Effector memory CD4-positive, alpha-beta T cell (primary cell): ENCODE data around the gene UBASH3A.
A peak's percentile ranks its signal among the peaks of the same experiment; 100 is the strongest.

Experiments
- DNase-seq, 3 donors: peaks; one replicate each; pipeline ENCODE4 v3.0.0-alpha.2; 2020
- H3K27ac ChIP-seq: 2 replicates; pipeline ENCODE4 v1.7.0; 2013; ENCODE audit warnings: mild to moderate bottlenecking, low read length, moderate library complexity; ENCODE audit not compliant: insufficient read depth, poor library complexity, severe bottlenecking
- H3K27me3 ChIP-seq: replicated peaks from 2 replicates; pipeline ENCODE4 v1.7.0; 2013; ENCODE audit warnings: mild to moderate bottlenecking, low read length; ENCODE audit not compliant: insufficient read depth, control insufficient read depth, poor library complexity, severe bottlenecking
- H3K36me3 ChIP-seq: 2 replicates; pipeline ENCODE4 v1.7.0; 2013; ENCODE audit warnings: mild to moderate bottlenecking, low read length, moderate library complexity; ENCODE audit not compliant: control insufficient read depth, insufficient read depth
- H3K4me1 ChIP-seq: 2 replicates; pipeline ENCODE4 v1.7.0; 2013; ENCODE audit warnings: low read length, mild to moderate bottlenecking; ENCODE audit not compliant: control insufficient read depth, insufficient read depth, poor library complexity, severe bottlenecking
- H3K4me3 ChIP-seq: 2 replicates; pipeline ENCODE4 v1.7.0; 2013; ENCODE audit warnings: low read length, low read depth, mild to moderate bottlenecking; ENCODE audit not compliant: insufficient read depth, poor library complexity, severe bottlenecking
- H3K9me3 ChIP-seq: 2 replicates; pipeline ENCODE4 v1.7.0; 2013; ENCODE audit warnings: mild to moderate bottlenecking, low read length, moderate library complexity; ENCODE audit not compliant: control insufficient read depth

UBASH3A gene

GRCh38 chr21:42434884-42435283, 31.2 kb downstream of the UBASH3A start:
- no peak overlapping the region for H3K27ac ChIP-seq
- H3K36me3 ChIP-seq: peaks cover 97% of the 10 kb centered on the region
- no peak for DNase-seq
- H3K4me1 ChIP-seq: no peaks in the 10 kb centered on the region
- H3K4me3 ChIP-seq: no peak overlapping the region
- H3K27me3 ChIP-seq: no peaks in the 10 kb centered on the region
- H3K9me3 ChIP-seq: no peaks in the 10 kb centered on the region

DNA sequence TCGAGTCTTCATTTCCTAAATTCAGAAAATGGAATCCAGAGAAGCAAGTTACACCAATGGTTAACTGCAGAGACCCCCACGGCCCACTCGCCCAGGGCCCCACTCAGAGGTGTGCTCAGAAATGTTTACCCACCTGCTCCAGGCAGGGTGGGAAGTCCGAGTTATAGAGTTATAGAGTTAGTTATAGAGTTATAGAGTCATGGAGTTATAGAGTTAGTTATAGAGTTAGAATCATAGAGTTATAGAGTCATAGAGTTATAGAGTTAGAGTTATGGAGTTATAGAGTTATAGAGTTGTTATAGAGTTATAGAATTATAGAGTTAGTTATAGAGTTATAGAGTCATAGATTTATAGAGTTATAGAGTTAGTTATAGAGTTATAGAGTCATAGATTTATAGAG, 31.7 kb downstream of the UBASH3A start:
- Histone ChIP-seq H3K36me3 (peaks cover 94% of the 10 kb centered on the region), H3K27ac (no peak overlapping the region), H3K4me3 (no peak overlapping the region), H3K4me1 (no peaks in the 10 kb centered on the region), H3K9me3 (no peaks in the 10 kb centered on the region), H3K27me3 (no peaks in the 10 kb centered on the region)
- DNase-seq: no peak

- Histone ChIP-seq H3K4me1 (no peaks in the 10 kb centered on the region), H3K27me3 (no peaks in the 10 kb centered on the region), H3K4me3 (no peak overlapping the region), H3K36me3 (peaks cover 90% of the 10 kb centered on the region), H3K27ac (no peak overlapping the region), H3K9me3 (no peaks in the 10 kb centered on the region)
- no peak for DNase-seq
Measured at GRCh38 chr21:42435833-42436232, 32.1 kb downstream of the UBASH3A start.

- Histone ChIP-seq H3K27ac (peak overlapping the region; percentile 18), H3K27me3 (no peaks in the 10 kb centered on the region), H3K4me3 (no peak overlapping the region), H3K9me3 (no peaks in the 10 kb centered on the region), H3K36me3 (peaks cover 88% of the 10 kb centered on the region), H3K4me1 (no peaks in the 10 kb centered on the region)
- DNase-seq: no peak
Measured at GRCh38 chr21:42436914-42437313, 33.2 kb downstream of the UBASH3A start.

DNA sequence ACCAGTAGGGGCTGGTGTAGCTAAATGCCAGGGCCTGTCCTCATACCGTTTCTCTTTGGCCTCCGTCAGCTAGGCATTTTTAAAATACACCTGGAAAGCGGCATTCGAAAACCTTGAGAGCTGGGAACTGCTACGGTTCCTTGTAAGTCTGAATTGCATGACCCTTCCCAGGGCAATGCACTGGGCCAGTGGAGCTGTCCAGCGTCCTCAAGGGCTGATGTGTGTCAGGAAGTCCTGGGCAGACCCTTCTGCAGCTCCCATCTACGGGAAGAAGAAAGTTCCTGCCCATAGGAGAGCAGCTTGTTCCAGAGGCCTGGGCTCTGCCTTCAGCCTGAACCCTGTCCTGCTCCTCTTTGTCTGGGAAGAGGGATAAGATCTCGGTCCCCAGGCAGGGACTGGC, 34.1 kb downstream of the UBASH3A start:
- Histone ChIP-seq H3K4me3 (no peak overlapping the region), H3K36me3 (peaks cover 83% of the 10 kb centered on the region), H3K27ac (no peak overlapping the region), H3K27me3 (no peaks in the 10 kb centered on the region), H3K9me3 (no peaks in the 10 kb centered on the region), H3K4me1 (no peaks in the 10 kb centered on the region)
- DNase-seq: no peak

- Histone ChIP-seq H3K36me3 (peaks cover 83% of the 10 kb centered on the region), H3K27me3 (no peaks in the 10 kb centered on the region), H3K4me3 (no peak overlapping the region), H3K9me3 (no peaks in the 10 kb centered on the region), H3K4me1 (no peaks in the 10 kb centered on the region), H3K27ac (no peak overlapping the region)
- no peak for DNase-seq
Measured at GRCh38 chr21:42438316-42439205, 34.9 kb downstream of the UBASH3A start.

GRCh38 chr21:42439284-42440186, 35.8 kb downstream of the UBASH3A start:
- peak overlapping the region; percentile 47 for H3K27ac ChIP-seq
- no peaks in the 10 kb centered on the region for H3K4me1 ChIP-seq
- no peaks in the 10 kb centered on the region for H3K9me3 ChIP-seq
- no peak for DNase-seq
- no peak overlapping the region for H3K4me3 ChIP-seq
- peaks cover 83% of the 10 kb centered on the region for H3K36me3 ChIP-seq
- H3K27me3 ChIP-seq: no peaks in the 10 kb centered on the region

DNA sequence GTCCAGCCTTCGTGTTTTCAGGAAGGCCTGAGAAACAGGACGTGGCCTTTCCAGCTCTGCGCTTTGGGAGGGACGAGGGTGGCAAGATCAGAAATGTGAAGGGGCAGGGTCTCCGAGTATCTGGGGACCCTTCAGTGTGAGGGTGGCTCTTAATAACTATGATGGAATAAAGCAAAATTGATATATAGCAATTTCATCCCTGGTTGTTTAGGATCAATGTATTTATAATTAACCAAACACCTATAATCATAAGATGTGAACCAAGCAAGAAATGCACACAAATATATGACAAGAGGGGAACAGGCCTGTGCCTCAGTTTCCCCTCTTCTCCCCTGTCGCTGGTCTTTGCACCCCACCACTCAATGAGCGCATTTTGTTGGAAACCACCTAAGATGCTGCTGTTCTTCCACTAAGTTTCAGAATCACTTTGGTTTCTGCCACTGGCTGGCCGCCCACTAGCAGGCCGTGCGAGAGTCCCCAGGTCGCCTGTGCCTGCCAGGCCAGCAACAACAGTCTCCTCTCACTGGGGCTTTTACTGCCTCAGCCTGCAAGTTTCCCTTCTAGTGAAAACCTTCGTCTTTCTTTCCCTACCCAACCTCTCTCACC, 36.6 kb downstream of the UBASH3A start:
- Histone ChIP-seq H3K27me3 (no peaks in the 10 kb centered on the region), H3K4me1 (no peaks in the 10 kb centered on the region), H3K4me3 (no peak overlapping the region), H3K36me3 (peaks cover 82% of the 10 kb centered on the region), H3K27ac (peak overlapping the region; percentile 38), H3K9me3 (no peaks in the 10 kb centered on the region)
- DNase-seq: no peak

DNA sequence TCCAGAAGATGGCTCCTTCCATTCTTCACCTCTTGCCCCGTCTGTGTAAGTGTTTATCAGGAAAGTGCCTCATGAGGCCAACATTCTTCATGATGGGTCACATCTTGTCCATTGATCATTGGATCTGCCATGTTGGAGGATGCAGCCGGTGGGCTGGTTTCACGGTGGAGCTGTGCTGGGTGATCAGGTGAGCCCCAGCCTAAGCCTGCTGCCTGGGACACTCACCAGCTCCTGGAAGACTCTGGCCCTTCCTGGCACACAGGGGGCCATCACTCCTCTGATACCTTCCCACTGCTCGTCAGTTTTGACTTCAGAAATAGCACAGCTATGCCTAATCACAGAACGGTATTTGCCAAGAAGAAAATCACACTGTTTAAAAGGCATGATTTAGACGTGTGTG, 38.3 kb downstream of the UBASH3A start:
- no peaks in the 10 kb centered on the region for H3K27me3 ChIP-seq
- no peak overlapping the region for H3K27ac ChIP-seq
- no peaks in the 10 kb centered on the region for H3K4me1 ChIP-seq
- no peak overlapping the region for H3K4me3 ChIP-seq
- no peak for DNase-seq
- H3K36me3 ChIP-seq: peaks cover 76% of the 10 kb centered on the region
- no peaks in the 10 kb centered on the region for H3K9me3 ChIP-seq
